ENCODE measurements around the gene PRKCB. TPM values are rescaled to one million over a fixed set of nuclear protein-coding genes. Genes with fewer than 3 reads are reported as not detected.

PRKCB gene
- total and polyA plus RNA-seq, 2 experiments from 2014 or later: 0.70 to 0.92 TPM

DNA sequence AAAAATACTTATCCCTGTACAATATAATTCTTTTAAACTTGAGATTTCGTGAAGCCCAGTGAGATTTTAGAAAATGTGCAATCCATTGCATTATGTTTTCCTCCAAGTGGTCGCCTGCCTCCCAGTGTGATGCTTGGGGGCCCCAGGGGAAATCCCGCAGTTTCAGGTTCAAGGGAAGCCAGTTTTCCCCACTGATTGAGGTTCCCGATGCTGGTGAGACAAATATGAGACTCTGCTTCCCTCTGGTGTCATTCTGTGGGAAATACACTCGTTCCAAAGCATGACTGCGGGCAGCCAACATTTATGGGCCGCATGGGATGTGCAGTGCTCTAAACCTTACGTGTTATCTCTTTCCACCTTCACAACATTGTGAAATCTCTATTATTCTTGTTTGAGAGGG is 200.8 kb downstream of the PRKCB start:
- Histone ChIP-seq H2AFZ (no peak overlapping the region), H4K20me1 (ENCODE audit: insufficient read depth, poor library complexity, severe bottlenecking) (no peaks in the 10 kb centered on the region), H3K27ac (no peak overlapping the region), H3K4me2 (no peak overlapping the region), H3K4me1 (ENCODE audit: insufficient read depth) (no peaks in the 10 kb centered on the region), H3K79me2 (no peaks in the 10 kb centered on the region), H3K36me3 (replicated peaks; ENCODE audit: insufficient read depth, low read depth) (no peaks in the 10 kb centered on the region), H3K9me3 (ENCODE audit: low read depth) (no peaks in the 10 kb centered on the region), H3K9me2 (replicated peaks; ENCODE audit: insufficient read depth) (no peaks in the 10 kb centered on the region), H3K27me3 (no peaks in the 10 kb centered on the region), H3K4me3 (no peak overlapping the region)
- 11% methylated on average over 8 of the region's 8 CpGs for WGBS (ENCODE audit: low lambda C conversion rate, missing lambda C conversion rate)
- peak; percentile 75 for DNase-seq (ENCODE audit: low spot score)
- TF ChIP-seq, protein P1, sequence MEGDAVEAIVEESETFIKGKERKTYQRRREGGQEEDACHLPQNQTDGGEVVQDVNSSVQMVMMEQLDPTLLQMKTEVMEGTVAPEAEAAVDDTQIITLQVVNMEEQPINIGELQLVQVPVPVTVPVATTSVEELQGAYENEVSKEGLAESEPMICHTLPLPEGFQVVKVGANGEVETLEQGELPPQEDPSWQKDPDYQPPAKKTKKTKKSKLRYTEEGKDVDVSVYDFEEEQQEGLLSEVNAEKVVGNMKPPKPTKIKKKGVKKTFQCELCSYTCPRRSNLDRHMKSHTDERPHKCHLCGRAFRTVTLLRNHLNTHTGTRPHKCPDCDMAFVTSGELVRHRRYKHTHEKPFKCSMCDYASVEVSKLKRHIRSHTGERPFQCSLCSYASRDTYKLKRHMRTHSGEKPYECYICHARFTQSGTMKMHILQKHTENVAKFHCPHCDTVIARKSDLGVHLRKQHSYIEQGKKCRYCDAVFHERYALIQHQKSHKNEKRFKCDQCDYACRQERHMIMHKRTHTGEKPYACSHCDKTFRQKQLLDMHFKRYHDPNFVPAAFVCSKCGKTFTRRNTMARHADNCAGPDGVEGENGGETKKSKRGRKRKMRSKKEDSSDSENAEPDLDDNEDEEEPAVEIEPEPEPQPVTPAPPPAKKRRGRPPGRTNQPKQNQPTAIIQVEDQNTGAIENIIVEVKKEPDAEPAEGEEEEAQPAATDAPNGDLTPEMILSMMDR (IDR thresholded peaks at IDR 0.05; ENCODE audit: poor library complexity): peak; percentile 78
- TF ChIP-seq EZH2 (IDR thresholded peaks at IDR 0.05; ENCODE audit: borderline replicate concordance): no peak
- no peak for TF ChIP-seq EZH2phosphoT487 (IDR thresholded peaks at IDR 0.05; ENCODE audit: low read depth, severe bottlenecking, unreplicated experiment)

DNA sequence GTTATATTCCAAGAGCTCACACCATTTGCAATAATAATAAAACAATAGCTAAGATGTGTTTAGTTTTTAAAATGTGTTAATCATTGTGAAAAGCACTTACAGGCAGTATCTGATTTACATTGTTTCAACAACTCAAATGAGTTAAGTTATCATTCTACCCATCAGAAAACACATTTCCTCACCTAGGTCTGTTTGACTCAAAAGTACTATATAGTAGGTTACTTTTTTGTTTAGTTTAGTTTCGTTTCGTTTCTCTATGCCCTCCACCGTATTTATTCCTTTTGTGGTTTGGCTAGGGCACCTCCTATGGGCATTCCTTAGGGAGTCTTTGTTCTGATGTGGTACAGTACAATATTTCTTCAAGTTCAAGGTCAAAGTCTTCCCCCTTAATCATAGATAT is 201.6 kb downstream of the PRKCB start:
- Histone ChIP-seq H3K79me2 (no peaks in the 10 kb centered on the region), H3K27me3 (no peaks in the 10 kb centered on the region), H3K4me1 (ENCODE audit: insufficient read depth) (no peaks in the 10 kb centered on the region), H3K9me3 (ENCODE audit: low read depth) (no peaks in the 10 kb centered on the region), H3K9me2 (replicated peaks; ENCODE audit: insufficient read depth) (no peaks in the 10 kb centered on the region), H4K20me1 (ENCODE audit: insufficient read depth, poor library complexity, severe bottlenecking) (no peaks in the 10 kb centered on the region), H3K4me3 (no peak overlapping the region), H3K36me3 (replicated peaks; ENCODE audit: insufficient read depth, low read depth) (no peaks in the 10 kb centered on the region), H2AFZ (no peak overlapping the region), H3K27ac (no peak overlapping the region), H3K4me2 (no peak overlapping the region)
- no peak for DNase-seq (ENCODE audit: low spot score)
- TF ChIP-seq, protein P1 (IDR thresholded peaks at IDR 0.05; ENCODE audit: poor library complexity): no peak
- no peak for TF ChIP-seq EZH2 (IDR thresholded peaks at IDR 0.05; ENCODE audit: borderline replicate concordance)
- no peak for TF ChIP-seq EZH2phosphoT487 (IDR thresholded peaks at IDR 0.05; ENCODE audit: low read depth, severe bottlenecking, unreplicated experiment)
- 70% methylated on average over 3 of the region's 3 CpGs for WGBS (ENCODE audit: low lambda C conversion rate, missing lambda C conversion rate)

DNA sequence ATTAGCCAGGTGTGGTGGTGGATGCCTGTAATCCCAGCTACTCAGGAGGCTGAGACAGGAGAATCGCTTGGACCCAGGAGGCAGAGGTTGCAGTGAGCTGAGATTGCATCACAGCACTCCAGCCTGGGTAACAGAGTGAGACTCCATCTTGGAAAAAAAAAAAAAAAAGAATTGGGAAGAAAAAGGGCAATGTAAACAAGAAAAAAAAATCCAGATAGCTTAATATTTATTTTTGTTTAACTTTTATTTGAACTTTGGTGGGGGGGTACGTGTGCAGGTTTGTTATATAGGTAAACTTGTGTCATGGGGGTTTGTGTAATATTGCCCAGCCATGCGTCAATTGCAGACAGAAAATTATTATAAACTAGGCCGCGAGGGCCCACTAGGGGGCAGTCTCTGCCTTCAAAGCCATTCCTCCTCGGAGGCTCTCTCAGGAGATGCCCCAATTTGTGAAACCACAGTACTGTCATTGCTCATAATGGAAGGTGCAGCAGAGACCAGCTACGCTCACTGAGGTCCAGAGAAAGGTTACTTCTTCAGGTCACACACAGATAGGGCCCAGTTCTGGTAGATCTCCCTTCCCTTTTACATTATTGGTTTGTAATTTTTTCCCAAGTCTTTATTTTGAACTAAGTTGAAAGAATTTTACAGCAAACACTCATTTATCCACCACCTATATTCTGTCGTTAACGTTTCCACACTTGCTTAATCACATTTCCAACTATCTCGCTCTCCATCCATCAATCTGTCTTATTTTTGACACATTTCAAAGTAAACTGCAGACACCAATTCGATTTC is 206.2 kb downstream of the PRKCB start:
- no peaks in the 10 kb centered on the region for H3K9me3 ChIP-seq (ENCODE audit: low read depth)
- H3K4me2 ChIP-seq: no peak overlapping the region
- H2AFZ ChIP-seq: no peak overlapping the region
- TF ChIP-seq, protein P1 (IDR thresholded peaks at IDR 0.05; ENCODE audit: poor library complexity): peak; percentile 78
- TF ChIP-seq EZH2phosphoT487 (IDR thresholded peaks at IDR 0.05; ENCODE audit: low read depth, severe bottlenecking, unreplicated experiment) (no peak), EZH2 (IDR thresholded peaks at IDR 0.05; ENCODE audit: borderline replicate concordance) (no peak)
- no peaks in the 10 kb centered on the region for H4K20me1 ChIP-seq (ENCODE audit: insufficient read depth, poor library complexity, severe bottlenecking)
- no peak overlapping the region for H3K27ac ChIP-seq
- H3K79me2 ChIP-seq: no peaks in the 10 kb centered on the region
- no peaks in the 10 kb centered on the region for H3K27me3 ChIP-seq
- no peaks in the 10 kb centered on the region for H3K36me3 ChIP-seq (replicated peaks; ENCODE audit: insufficient read depth, low read depth)
- peak; percentile 82 for DNase-seq (ENCODE audit: low spot score)
- no peaks in the 10 kb centered on the region for H3K4me1 ChIP-seq (ENCODE audit: insufficient read depth)
- WGBS (ENCODE audit: low lambda C conversion rate, missing lambda C conversion rate): 39% methylated on average over 11 of the region's 11 CpGs
- no peaks in the 10 kb centered on the region for H3K9me2 ChIP-seq (replicated peaks; ENCODE audit: insufficient read depth)
- H3K4me3 ChIP-seq: no peak overlapping the region
